Activated B cell treated with CpG ODN at 0.5 μM for 24 hours (primary cell): Measurements from ENCODE around the gene USP8. TPM values are rescaled to one million over a fixed set of nuclear protein-coding genes. Genes with fewer than 3 reads are reported as not detected.

Experiments
- ATAC-seq: fragments of 200-7000 bp; cut with Tn5 transposase; one replicate; pipeline ENCODE4 v1.10.0; 2021; ENCODE audit warnings: low read depth, mild to moderate bottlenecking, moderate library complexity
- CTCF ChIA-PET: fragments of 350-600 bp; sonication (Branson Sonifier 250); formaldehyde crosslinking; loops from one replicate; lab custom pipeline; 2021; ENCODE audit warnings: antibody characterized with exemption; lab: Charles Lee
- POLR2A ChIA-PET: fragments of 350-600 bp; sonication (Branson Sonifier 250); formaldehyde crosslinking; loops from one replicate; lab custom pipeline; 2021; ENCODE audit warnings: antibody characterized with exemption; lab: Charles Lee
- DNase-seq: peaks from one replicate; pipeline ENCODE4 v3.0.0; 2022
- H3K27ac Mint-ChIP-seq: one replicate; pipeline ENCODE4 v1.8.0; 2020; ENCODE audit warnings: mixed read lengths
- H3K27me3 Mint-ChIP-seq: one replicate; pipeline ENCODE4 v1.8.0; 2021; ENCODE audit warnings: mixed read lengths
- H3K36me3 Mint-ChIP-seq: one replicate; pipeline ENCODE4 v1.8.0; 2021; ENCODE audit warnings: low read depth, mixed read lengths
- H3K4me1 Mint-ChIP-seq: one replicate; pipeline ENCODE4 v1.8.0; 2021; ENCODE audit warnings: mixed read lengths
- H3K4me3 Mint-ChIP-seq: one replicate; pipeline ENCODE4 v1.8.0; 2020; ENCODE audit warnings: mild to moderate bottlenecking, mixed read lengths
- H3K9me3 Mint-ChIP-seq: one replicate; pipeline ENCODE4 v1.8.0; 2020; ENCODE audit warnings: mixed read lengths
- intact Hi-C: fragments of 100-400 bp; cut with micrococcal nuclease; formaldehyde crosslinking; loops from one replicate; pipeline ENCODE4 v1.15.1; 2024
- total RNA-seq: library from RNA; stranded (reverse); gene quantifications from 2 replicates; pipeline ENCODE4 v1.2.3, GENCODE V29; 2022
- TF ChIP-seq, protein P1 (sequence below): fragments of 200-600 bp; IDR thresholded peaks from one replicate; pipeline ENCODE4 v1.8.0; 2022; ENCODE audit warnings: antibody characterized with exemption, mild to moderate bottlenecking

Gene USP8
- total RNA-seq, 1 donor from 2014 or later = 78.3 TPM

DNA sequence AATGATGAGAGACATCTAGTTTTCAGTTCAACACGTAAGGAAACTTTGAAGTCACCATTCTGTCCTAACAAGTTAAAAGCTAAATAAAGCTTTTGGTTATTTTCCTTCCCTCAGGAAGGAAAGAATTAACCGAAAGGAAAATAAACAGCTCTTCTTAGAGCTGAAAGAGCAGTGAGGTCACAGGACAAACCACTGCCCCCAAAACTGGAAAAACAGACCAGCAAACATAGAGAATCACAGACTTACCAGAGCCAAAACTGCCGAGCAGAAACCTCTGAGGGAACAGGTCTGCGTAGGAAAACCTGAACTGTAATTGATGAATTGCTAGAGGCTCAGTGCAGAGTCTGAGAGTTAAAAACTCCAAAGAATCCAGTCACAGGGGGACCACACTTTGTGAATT is 107.6 kb downstream of the USP8 start:
- Mint-ChIP-seq H3K4me1 (no peaks in the 10 kb centered on the region), H3K27ac (no peak overlapping the region), H3K9me3 (peaks cover 3% of the 10 kb centered on the region), H3K36me3 (no peaks in the 10 kb centered on the region), H3K27me3 (no peaks in the 10 kb centered on the region), H3K4me3 (no peak overlapping the region)
- DNase-seq (no peak), ATAC-seq (no peak)
- intact Hi-C loops = no loop called here
- POLR2A ChIA-PET = no interaction called here
- TF ChIP-seq, protein P1, sequence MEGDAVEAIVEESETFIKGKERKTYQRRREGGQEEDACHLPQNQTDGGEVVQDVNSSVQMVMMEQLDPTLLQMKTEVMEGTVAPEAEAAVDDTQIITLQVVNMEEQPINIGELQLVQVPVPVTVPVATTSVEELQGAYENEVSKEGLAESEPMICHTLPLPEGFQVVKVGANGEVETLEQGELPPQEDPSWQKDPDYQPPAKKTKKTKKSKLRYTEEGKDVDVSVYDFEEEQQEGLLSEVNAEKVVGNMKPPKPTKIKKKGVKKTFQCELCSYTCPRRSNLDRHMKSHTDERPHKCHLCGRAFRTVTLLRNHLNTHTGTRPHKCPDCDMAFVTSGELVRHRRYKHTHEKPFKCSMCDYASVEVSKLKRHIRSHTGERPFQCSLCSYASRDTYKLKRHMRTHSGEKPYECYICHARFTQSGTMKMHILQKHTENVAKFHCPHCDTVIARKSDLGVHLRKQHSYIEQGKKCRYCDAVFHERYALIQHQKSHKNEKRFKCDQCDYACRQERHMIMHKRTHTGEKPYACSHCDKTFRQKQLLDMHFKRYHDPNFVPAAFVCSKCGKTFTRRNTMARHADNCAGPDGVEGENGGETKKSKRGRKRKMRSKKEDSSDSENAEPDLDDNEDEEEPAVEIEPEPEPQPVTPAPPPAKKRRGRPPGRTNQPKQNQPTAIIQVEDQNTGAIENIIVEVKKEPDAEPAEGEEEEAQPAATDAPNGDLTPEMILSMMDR = no peak
- CTCF ChIA-PET = no interaction called here

DNA sequence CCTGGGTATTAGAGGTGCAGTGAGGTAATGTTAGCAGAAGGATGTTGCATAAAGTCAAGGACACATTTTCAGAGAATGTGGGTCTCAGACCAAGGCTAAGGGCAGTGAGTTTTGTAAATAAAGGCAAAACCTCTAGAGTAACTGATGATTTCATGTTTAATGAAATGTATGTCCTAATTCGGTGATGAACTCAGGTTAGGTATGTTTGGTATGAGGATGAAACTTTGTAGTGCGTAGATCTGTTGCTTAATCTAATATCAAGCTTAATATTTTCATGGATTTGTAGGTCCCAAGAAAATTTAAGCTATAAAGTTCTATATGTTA is 118.6 kb downstream of the USP8 start:
- Mint-ChIP-seq H3K27me3 (peaks cover 2% of the 10 kb centered on the region), H3K36me3 (no peaks in the 10 kb centered on the region), H3K27ac (no peak overlapping the region), H3K4me3 (no peak overlapping the region), H3K4me1 (no peaks in the 10 kb centered on the region), H3K9me3 (no peaks in the 10 kb centered on the region)
- intact Hi-C loops = no loop called here
- ChIA-PET POLR2A (no interaction called here), CTCF (no interaction called here)
- DNase-seq (no peak), ATAC-seq (no peak)
- TF ChIP-seq, protein P1 = no peak

DNA sequence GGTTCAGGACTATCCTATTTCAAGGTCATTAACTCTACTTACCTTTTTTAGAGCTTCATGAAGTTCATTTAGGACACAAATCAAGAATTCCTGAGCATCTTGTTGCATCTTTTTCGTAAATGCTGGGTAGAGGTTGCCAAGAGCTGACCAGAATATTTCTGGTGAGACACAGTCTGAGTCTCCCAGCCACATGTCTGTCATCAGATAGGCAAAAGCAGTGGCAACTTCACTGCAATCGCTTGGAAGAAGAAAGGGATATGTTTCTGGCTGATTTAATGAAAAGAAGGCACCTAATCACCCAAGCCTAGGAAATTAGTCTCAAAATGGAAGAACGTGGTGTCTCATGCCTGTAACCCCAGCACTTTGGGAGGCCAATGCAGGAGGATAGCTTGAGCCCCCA is 119.4 kb downstream of the USP8 start:
- CTCF ChIA-PET = no interaction called here
- H3K9me3 Mint-ChIP-seq = no peaks in the 10 kb centered on the region

DNA sequence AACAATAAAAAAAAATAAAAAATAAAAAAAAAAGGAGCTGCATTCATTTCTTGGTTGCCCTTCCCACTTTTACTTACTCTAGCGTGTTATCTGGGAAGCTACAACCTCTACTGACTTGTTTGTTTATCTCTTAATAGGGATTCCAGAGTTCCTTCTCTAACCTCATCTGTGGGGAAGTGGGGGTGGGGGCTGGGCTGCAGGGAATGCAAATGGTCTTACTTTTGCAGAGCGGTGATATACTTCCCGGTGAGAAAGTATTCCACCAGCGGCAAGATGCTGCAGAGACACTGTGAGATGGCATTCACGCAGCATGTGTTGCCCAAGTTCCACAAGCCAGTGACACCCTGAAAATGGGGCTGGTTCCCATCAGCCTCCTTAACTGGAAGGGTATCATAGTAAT is 120.2 kb downstream of the USP8 start:
- ATAC-seq (no peak), DNase-seq (no peak)
- TF ChIP-seq, protein P1 = no peak
- POLR2A ChIA-PET = no interaction called here
- H3K36me3 Mint-ChIP-seq = no peaks in the 10 kb centered on the region
- CTCF ChIA-PET = no interaction called here
- no peak overlapping the region for H3K4me3 Mint-ChIP-seq
- H3K4me1 Mint-ChIP-seq = no peaks in the 10 kb centered on the region
- no peak overlapping the region for H3K27ac Mint-ChIP-seq
- peaks cover 2% of the 10 kb centered on the region for H3K27me3 Mint-ChIP-seq
- no peaks in the 10 kb centered on the region for H3K9me3 Mint-ChIP-seq
- intact Hi-C loops = no loop called here

More for the DNA sequence above, 119.4 kb downstream of the USP8 start:
- POLR2A ChIA-PET = no interaction called here
- no peak for ATAC-seq
- H3K4me3 Mint-ChIP-seq = no peak overlapping the region
- TF ChIP-seq, protein P1 = no peak
- H3K27ac Mint-ChIP-seq = no peak overlapping the region
- no peaks in the 10 kb centered on the region for H3K4me1 Mint-ChIP-seq
- DNase-seq = no peak
- intact Hi-C loops = no loop called here
- H3K27me3 Mint-ChIP-seq = peaks cover 2% of the 10 kb centered on the region
- H3K36me3 Mint-ChIP-seq = no peaks in the 10 kb centered on the region

DNA sequence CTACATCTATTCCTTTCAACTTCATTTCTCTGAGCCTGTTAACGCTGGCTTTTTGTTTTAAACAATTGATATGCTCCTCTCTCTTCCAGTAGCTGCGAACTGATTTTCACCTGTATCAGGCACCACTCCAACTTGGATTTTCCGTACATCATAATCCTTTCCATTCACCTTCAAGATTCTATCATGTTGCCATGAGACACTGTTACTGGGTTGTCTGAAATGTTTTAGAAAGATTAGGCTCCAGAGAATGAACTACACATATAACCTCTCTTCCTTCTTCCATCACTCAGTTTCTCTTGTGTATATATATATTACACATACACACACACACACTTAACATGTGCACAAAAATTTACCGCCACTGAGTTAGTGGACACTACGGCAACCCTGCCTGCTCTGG is 122.4 kb downstream of the USP8 start, which contains the start of gene USP50:
Gene USP50 (minus strand): TSS at position 101 of the 400 bp plus-strand sequence. CDS start 141 bp downstream, outside the sequence.
- Mint-ChIP-seq H3K4me3 (no peak within 1 kb of the TSS), H3K27me3 (peaks cover 2% of the 10 kb centered on the region), H3K36me3 (no peaks in the 10 kb centered on the region), H3K9me3 (no peaks in the 10 kb centered on the region), H3K4me1 (no peaks in the 10 kb centered on the region), H3K27ac (no peak within 1 kb of the TSS)
- ATAC-seq = no peak
- no peak for DNase-seq
- intact Hi-C loops = no loop called here
- ChIA-PET CTCF (no interaction called here), POLR2A (no interaction called here)
- TF ChIP-seq, protein P1 = no peak
